Measurements from ENCODE around the gene SEC14L1. TPM values are rescaled to one million over a fixed set of nuclear protein-coding genes. Genes with fewer than 3 reads are reported as not detected.

SEC14L1 gene
- total and polyA plus RNA-seq, 2 of the 8 experiments (the other 6 are each of a cell fraction or from before 2014, with no cell fraction given), result 27.2 to 74.4 TPM

DNA sequence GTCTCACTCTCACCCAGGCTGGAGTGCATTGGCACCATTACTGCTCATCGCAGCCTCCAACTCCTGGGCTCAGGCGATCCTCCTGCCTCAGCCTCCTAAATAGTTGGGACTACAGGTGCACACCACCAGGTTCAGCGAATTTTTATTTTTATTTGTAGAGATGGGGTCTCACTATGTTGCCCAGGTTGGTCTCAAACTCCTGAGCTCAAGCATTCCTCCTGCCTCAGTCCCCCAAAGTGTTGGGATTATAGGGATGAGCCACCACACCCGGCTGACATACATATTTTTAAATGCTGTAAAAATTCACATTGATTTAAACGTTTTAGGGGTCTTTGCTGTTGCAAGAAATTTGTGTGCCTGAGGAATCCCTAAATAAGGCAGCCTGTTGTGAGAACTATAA is 24.8 kb upstream of the SEC14L1 start:
- H3K4me2 ChIP-seq (ENCODE audit: insufficient read depth in 1 of 2, low read depth in 2 of 2, low read length in 2 of 2), result no peak overlapping the region
- H3K14ac ChIP-seq (ENCODE audit: insufficient read length), result no peak overlapping the region
- H3K27ac ChIP-seq (ENCODE audit: low read depth, low read length), result no peak overlapping the region
- FAIRE-seq (no peak), DNase-seq (ENCODE audit: low read depth in 1 of 2, low spot score in 2 of 2) (no peak)
- no peaks in the 10 kb centered on the region for H4K20me1 ChIP-seq (replicated peaks in 1 of 2; ENCODE audit: control insufficient read depth in 1 of 2, insufficient read depth in 2 of 2, low read length in 2 of 2)
- no peak overlapping the region for H3K18ac ChIP-seq (ENCODE audit: extremely low read depth, low read length)
- no peak overlapping the region for H4K91ac ChIP-seq (replicated peaks; ENCODE audit: insufficient read length, low read length)
- no peak overlapping the region for H2BK20ac ChIP-seq (ENCODE audit: low read length)
- no peak overlapping the region for H2BK15ac ChIP-seq (ENCODE audit: low read length)
- 88% methylated on average over 5 of the region's 5 CpGs; no CpG with 5 or more reads in 1 of the 2 experiments for WGBS, 2 experiments (ENCODE audit: extremely low coverage in 1 of 2, insufficient coverage in 1 of 2, insufficient read length in 1 of 2, insufficient replicate concordance in 2 of 2, low coverage in 1 of 2, low lambda C conversion rate in 2 of 2, missing lambda C conversion rate in 1 of 2)
- H3K4me1 ChIP-seq (replicated peaks in 1 of 4; ENCODE audit: control insufficient read depth in 3 of 4, insufficient read depth in 4 of 4, low read length in 3 of 4), result no peaks in the 10 kb centered on the region
- H3K27me3 ChIP-seq (replicated peaks in 1 of 4; ENCODE audit: control insufficient read depth in 3 of 4, extremely low read depth in 1 of 4, insufficient read depth in 3 of 4, low read length in 3 of 4), result no peaks in the 10 kb centered on the region; a peak in 1 of 7 replicates
- H2AFZ ChIP-seq (ENCODE audit: low read length), result no peak overlapping the region
- ChIA-PET CTCF (ENCODE audit: partially characterized antibody) (interaction anchor here (1.0 to 1.3 kb wide), 2 partner anchors 9 to 86 kb away, joined by 3 read pairs; no protein-coding TSS in a partner anchor), POLR2A (ENCODE audit: partially characterized antibody) (no interaction called here)
- H3K79me1 ChIP-seq (ENCODE audit: low read depth, low read length), result no peaks in the 10 kb centered on the region
- no peaks in the 10 kb centered on the region for H3K79me2 ChIP-seq (ENCODE audit: control insufficient read depth in 1 of 2, insufficient read depth in 2 of 2, low read length in 2 of 2)
- H3K9ac ChIP-seq (replicated peaks in 1 of 4; ENCODE audit: extremely low read depth in 1 of 4, low read depth in 3 of 4, low read length in 3 of 4), result no peak overlapping the region
- H4K5ac ChIP-seq (ENCODE audit: insufficient read length, low read depth, low read length), result no peak overlapping the region
- H3K23me2 ChIP-seq (ENCODE audit: low read depth, low read length), result no peaks in the 10 kb centered on the region
- H3K36me3 ChIP-seq (ENCODE audit: control insufficient read depth in 2 of 4, insufficient read depth in 4 of 4, low read length in 3 of 4), result no peaks in the 10 kb centered on the region
- no peak overlapping the region for H3K4ac ChIP-seq (replicated peaks; ENCODE audit: insufficient read length, low read depth, low read length)
- H2AK5ac ChIP-seq (ENCODE audit: low read depth, low read length), result no peak overlapping the region
- H3K56ac ChIP-seq (replicated peaks; ENCODE audit: insufficient read length, low read depth, low read length), result no peak overlapping the region
- H2BK5ac ChIP-seq (ENCODE audit: low read depth, low read length), result no peak overlapping the region
- no peaks in the 10 kb centered on the region for H3K9me3 ChIP-seq (ENCODE audit: insufficient read depth in 2 of 2, low read depth in 1 of 2, low read length in 1 of 2)
- H2BK12ac ChIP-seq (ENCODE audit: low read depth, low read length), result no peak overlapping the region
- H4K8ac ChIP-seq (ENCODE audit: extremely low read depth, insufficient read depth, low read length), result no peak overlapping the region
- no peak overlapping the region for H2BK120ac ChIP-seq (replicated peaks; ENCODE audit: low read depth, low read length)
- H3K4me3 ChIP-seq (ENCODE audit: extremely low read depth in 1 of 4, insufficient read depth in 2 of 4, low read depth in 3 of 4, low read length in 4 of 4), result no peak overlapping the region
- H3K23ac ChIP-seq (ENCODE audit: insufficient read length), result no peak overlapping the region
- no peak for TF ChIP-seq RFX5 (IDR thresholded peaks at IDR 0.05; ENCODE audit: borderline replicate concordance, low read depth, low read length)
- no peak for TF ChIP-seq CREB1 (IDR thresholded peaks at IDR 0.05)
- no peak for TF ChIP-seq SRF (IDR thresholded peaks at IDR 0.05; ENCODE audit: low read depth, low read length)
- TF ChIP-seq, protein P1, sequence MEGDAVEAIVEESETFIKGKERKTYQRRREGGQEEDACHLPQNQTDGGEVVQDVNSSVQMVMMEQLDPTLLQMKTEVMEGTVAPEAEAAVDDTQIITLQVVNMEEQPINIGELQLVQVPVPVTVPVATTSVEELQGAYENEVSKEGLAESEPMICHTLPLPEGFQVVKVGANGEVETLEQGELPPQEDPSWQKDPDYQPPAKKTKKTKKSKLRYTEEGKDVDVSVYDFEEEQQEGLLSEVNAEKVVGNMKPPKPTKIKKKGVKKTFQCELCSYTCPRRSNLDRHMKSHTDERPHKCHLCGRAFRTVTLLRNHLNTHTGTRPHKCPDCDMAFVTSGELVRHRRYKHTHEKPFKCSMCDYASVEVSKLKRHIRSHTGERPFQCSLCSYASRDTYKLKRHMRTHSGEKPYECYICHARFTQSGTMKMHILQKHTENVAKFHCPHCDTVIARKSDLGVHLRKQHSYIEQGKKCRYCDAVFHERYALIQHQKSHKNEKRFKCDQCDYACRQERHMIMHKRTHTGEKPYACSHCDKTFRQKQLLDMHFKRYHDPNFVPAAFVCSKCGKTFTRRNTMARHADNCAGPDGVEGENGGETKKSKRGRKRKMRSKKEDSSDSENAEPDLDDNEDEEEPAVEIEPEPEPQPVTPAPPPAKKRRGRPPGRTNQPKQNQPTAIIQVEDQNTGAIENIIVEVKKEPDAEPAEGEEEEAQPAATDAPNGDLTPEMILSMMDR (IDR thresholded peaks at IDR 0.05; ENCODE audit: control extremely low read depth in 1 of 3, insufficient read depth in 1 of 3, low read depth in 1 of 3, low read length in 3 of 3), result no peak
- no peak for TF ChIP-seq TEAD4 (IDR thresholded peaks at IDR 0.05; ENCODE audit: low read depth, low read length)
- no peak for TF ChIP-seq RNF2 (IDR thresholded peaks at IDR 0.05; ENCODE audit: borderline replicate concordance, low read depth, low read length, missing control alignments, poor library complexity, severe bottlenecking)
- no peak for TF ChIP-seq SP4 (IDR thresholded peaks at IDR 0.05; ENCODE audit: low read length)
- TF ChIP-seq TAF7 (optimal IDR thresholded peaks at IDR 0.05; ENCODE audit: borderline replicate concordance, low read depth, low read length), result no peak
- no peak for TF ChIP-seq CHD1 (IDR thresholded peaks at IDR 0.05; ENCODE audit: low read depth, low read length)
- no peak for TF ChIP-seq CTBP2 (IDR thresholded peaks at IDR 0.05; ENCODE audit: borderline replicate concordance, insufficient read depth, insufficient read length, low read length)
- no peak for TF ChIP-seq SIRT6 (IDR thresholded peaks at IDR 0.05; ENCODE audit: low read length)
- no peak for TF ChIP-seq EP300 (IDR thresholded peaks at IDR 0.05; ENCODE audit: borderline replicate concordance in 1 of 2, low read depth in 2 of 2, low read length in 2 of 2)
